SK-N-MC (cell line): Measurements from ENCODE around the gene SPINK5.

Experiments used
- EZH2 ChIP-seq: fragments of 200-600 bp; sonication (generic); IDR thresholded peaks from one replicate; pipeline ENCODE4 v1.6.1; 2017; ENCODE audit warnings: antibody characterized with exemption
- POLR2AphosphoS5 ChIP-seq: IDR thresholded peaks from 2 replicates; pipeline ENCODE4 v1.6.1; 2012; ENCODE audit warnings: mild to moderate bottlenecking, low read depth, low read length, borderline replicate concordance

DNA sequence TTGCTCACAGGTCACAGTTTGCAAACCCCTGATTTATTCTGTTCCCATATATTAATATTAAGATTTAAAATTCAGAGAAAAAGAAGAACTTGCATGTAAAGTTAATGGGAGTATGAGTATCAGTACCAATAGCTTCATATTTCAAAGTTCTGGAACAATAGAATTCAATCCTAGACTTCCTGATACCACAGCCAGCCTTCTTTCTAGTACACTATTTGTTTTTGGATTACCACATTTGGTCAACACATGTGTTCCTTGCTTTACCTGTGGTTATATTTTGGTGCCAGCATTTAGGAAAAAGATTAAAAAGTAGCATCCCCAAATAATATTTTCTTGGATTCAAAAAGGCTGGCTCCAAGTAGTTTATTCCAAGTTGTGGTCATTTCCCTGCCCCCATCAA lies 49.5 kb downstream of the SPINK5 start:
- TF ChIP-seq EZH2, result no peak
- TF ChIP-seq POLR2AphosphoS5, result no peak
